HG03571 (cell line): Measurements from ENCODE around the gene ADPRS.

Experiments used
- ATAC-seq: cut with Tn5 transposase; IDR thresholded peaks from one replicate; pipeline ENCODE4 v1.9.1; 2021; ENCODE audit not compliant: unreplicated experiment

The ADPRS gene

GRCh38 chr1:36087233-36088123, 1.2 kb upstream of the ADPRS start:
- no peak for ATAC-seq

GRCh38 chr1:36088265-36088576, 471 bp upstream of the ADPRS start:
- ATAC-seq: no peak

- no peak for ATAC-seq
These were observed 865 bp downstream of the ADPRS start for GRCh38 chr1:36089393-36090121.

- ATAC-seq: no peak
These were observed 2.4 kb downstream of the ADPRS start for GRCh38 chr1:36091141-36091540.

GRCh38 chr1:36091698-36092097, 3.0 kb downstream of the ADPRS start:
- ATAC-seq: no peak

GRCh38 chr1:36092166-36092797, 3.6 kb downstream of the ADPRS start:
- no peak for ATAC-seq

- no peak for ATAC-seq
These were observed 4.1 kb downstream of the ADPRS start for GRCh38 chr1:36092798-36093185.

GRCh38 chr1:36093226-36093625, 4.5 kb downstream of the ADPRS start:
- no peak for ATAC-seq

GRCh38 chr1:36093929-36094328, 5.2 kb downstream of the ADPRS start:
- no peak for ATAC-seq

- no peak for ATAC-seq
These were observed 5.9 kb downstream of the ADPRS start for GRCh38 chr1:36094621-36095061.

GRCh38 chr1:36095760-36096405, 7.2 kb downstream of the ADPRS start:
- no peak for ATAC-seq

- ATAC-seq: no peak
These were observed 8.1 kb downstream of the ADPRS start for GRCh38 chr1:36096500-36097432.

GRCh38 chr1:36097693-36098585, 9.2 kb downstream of the ADPRS start:
- ATAC-seq: no peak

- ATAC-seq: no peak
These were observed 10.1 kb downstream of the ADPRS start for GRCh38 chr1:36098650-36099365.

- no peak for ATAC-seq
These were observed 11.1 kb downstream of the ADPRS start for GRCh38 chr1:36099681-36100341.

GRCh38 chr1:36100376-36100775, 11.7 kb downstream of the ADPRS start:
- ATAC-seq: no peak

- ATAC-seq: no peak
These were observed 12.9 kb downstream of the ADPRS start for GRCh38 chr1:36101546-36101945.

GRCh38 chr1:36106269-36106668, 17.6 kb downstream of the ADPRS start:
- ATAC-seq: no peak
